GM12801 (cell line): Measurements from ENCODE around the gene C2CD4B.

Source experiments
- CTCF ChIP-seq: IDR thresholded peaks from one replicate; pipeline ENCODE4 v1.5.1; 2011; ENCODE audit warnings: control low read depth; ENCODE audit not compliant: insufficient read length; ENCODE audit errors: extremely low read depth

The C2CD4B gene

DNA sequence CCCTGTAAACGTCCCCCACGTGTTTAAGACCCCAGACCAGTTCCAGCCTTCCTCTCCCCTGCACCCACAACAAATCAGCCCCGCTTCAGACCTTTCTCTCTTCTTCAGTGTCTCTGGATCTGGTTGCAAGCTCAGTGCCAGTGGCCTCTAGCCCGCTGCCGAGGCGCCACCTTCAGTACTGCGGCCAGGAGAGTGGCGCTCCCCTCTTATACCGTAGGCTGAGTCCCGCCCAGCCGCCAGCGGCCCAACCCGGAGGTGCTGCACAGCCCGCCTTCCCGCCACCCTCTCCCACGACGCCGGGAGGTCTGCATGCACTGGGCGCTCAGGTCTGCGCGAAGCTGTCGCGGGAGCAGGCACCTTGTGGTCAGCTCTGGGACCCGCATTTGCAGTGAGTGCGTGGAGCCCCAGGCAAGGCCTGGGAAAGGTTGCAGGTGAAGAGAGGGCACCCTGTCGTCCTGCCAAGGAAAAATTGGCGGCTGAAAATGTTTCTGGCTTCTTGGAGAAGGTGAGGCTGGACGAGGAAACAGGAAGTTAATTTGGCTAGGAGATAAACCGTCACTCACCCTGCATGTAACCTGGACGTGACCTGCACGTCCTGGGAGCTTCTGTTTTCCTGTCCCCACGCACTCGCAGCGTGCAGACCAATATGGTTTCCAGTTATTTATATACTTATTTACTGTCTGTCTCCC is at the start of gene C2CD4B:
Gene C2CD4B, minus strand, starts transcription at position 182 of the 689 bp plus-strand sequence. CDS start 301 bp downstream, outside the sequence.
- TF ChIP-seq CTCF, result no peak

- TF ChIP-seq CTCF, result no peak
These were observed 47.7 kb upstream of the C2CD4B start for GRCh38 chr15:62212741-62213140.

GRCh38 chr15:62211348-62211747 is 46.3 kb upstream of the C2CD4B start:
- no peak for TF ChIP-seq CTCF

- no peak for TF ChIP-seq CTCF
These were observed 44.7 kb upstream of the C2CD4B start for GRCh38 chr15:62209821-62210220.

GRCh38 chr15:62209322-62209721 is 44.2 kb upstream of the C2CD4B start:
- TF ChIP-seq CTCF, result no peak

DNA sequence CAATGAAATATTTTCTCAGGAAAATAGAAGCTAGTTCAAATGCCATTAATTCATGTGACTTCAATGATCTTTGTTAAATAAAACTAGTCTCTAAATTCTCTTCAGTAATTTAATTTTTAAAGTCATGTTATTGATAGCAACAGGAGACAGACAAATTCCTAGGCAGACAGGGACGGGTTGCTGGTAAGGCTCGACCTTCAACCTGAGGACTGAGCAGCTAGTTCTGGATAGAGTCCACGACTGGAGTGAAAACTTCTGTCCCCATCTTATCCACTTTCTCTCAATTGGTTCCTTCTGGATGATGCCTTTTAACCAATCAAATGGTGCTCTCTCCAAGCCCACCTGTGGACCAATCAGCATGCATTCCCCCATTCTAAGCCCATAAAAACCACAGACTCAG is 43.8 kb upstream of the C2CD4B start:
- TF ChIP-seq CTCF, result no peak

GRCh38 chr15:62208367-62208766 is 43.3 kb upstream of the C2CD4B start:
- no peak for TF ChIP-seq CTCF
